GM12865 (cell line): ENCODE data around the gene PHTF2.

Experiments used
- DNase-seq: peaks from one replicate; pipeline ENCODE4 v3.0.0; 2010; ENCODE audit warnings: low read depth
- H3K4me3 ChIP-seq: 2 replicates; pipeline ENCODE4 v1.5.1; 2011; ENCODE audit warnings: mild to moderate bottlenecking, low read depth, low read length, control low read depth
- TF ChIP-seq, protein P1 (sequence below): IDR thresholded peaks from 2 replicates; pipeline ENCODE4 v1.5.1; 2011; ENCODE audit warnings: low read length, control low read depth, low read depth, inconsistent platforms; ENCODE audit not compliant: insufficient read depth; ENCODE audit errors: missing control alignments

PHTF2 gene

DNA sequence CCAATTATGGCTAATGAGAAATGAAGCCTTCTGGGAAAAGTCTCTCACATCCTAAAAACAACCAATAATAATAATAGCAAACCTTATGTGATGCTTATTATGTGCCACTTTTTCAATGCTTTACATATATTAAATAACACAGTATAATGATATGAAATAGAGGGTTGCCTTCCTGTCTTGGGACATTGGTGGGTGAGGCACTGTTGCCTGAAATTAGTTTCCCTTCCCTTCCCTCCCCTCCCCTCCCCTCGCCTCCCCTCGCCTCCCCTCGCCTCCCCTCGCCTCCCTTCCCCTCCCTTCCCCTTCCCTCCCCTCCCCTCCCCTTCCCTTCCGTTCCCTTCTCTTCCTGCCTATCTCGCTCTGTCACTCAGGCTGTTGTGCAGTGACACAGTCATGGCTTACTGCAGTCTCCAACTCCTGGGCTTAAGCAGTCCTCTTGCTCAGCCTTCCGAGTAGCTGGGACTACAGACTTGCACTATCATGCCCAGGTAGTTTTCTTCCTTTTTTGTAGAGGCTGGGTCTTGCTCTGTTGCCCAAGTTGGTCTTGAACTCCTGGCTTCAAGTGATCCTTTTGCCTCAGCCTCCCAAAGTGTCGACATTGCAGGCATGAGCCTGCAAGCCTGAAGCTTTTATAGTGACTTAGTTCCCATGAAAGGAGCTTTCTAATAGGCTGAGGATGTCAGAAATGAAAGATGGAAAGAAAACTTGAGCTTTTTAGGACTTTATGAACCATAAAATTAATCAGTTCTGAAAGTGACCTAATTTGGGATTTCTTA, 47.9 kb downstream of the PHTF2 start:
- TF ChIP-seq, protein P1, sequence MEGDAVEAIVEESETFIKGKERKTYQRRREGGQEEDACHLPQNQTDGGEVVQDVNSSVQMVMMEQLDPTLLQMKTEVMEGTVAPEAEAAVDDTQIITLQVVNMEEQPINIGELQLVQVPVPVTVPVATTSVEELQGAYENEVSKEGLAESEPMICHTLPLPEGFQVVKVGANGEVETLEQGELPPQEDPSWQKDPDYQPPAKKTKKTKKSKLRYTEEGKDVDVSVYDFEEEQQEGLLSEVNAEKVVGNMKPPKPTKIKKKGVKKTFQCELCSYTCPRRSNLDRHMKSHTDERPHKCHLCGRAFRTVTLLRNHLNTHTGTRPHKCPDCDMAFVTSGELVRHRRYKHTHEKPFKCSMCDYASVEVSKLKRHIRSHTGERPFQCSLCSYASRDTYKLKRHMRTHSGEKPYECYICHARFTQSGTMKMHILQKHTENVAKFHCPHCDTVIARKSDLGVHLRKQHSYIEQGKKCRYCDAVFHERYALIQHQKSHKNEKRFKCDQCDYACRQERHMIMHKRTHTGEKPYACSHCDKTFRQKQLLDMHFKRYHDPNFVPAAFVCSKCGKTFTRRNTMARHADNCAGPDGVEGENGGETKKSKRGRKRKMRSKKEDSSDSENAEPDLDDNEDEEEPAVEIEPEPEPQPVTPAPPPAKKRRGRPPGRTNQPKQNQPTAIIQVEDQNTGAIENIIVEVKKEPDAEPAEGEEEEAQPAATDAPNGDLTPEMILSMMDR = no peak
- no peak overlapping the region for H3K4me3 ChIP-seq
- DNase-seq = no peak

GRCh38 chr7:77855371-77856083, 57.0 kb downstream of the PHTF2 start:
- TF ChIP-seq, protein P1 = no peak
- no peak for DNase-seq
- H3K4me3 ChIP-seq = no peak overlapping the region

GRCh38 chr7:77858278-77858677, 59.7 kb downstream of the PHTF2 start:
- peak; percentile 44 for DNase-seq
- no peak overlapping the region for H3K4me3 ChIP-seq
- TF ChIP-seq, protein P1 = no peak

DNA sequence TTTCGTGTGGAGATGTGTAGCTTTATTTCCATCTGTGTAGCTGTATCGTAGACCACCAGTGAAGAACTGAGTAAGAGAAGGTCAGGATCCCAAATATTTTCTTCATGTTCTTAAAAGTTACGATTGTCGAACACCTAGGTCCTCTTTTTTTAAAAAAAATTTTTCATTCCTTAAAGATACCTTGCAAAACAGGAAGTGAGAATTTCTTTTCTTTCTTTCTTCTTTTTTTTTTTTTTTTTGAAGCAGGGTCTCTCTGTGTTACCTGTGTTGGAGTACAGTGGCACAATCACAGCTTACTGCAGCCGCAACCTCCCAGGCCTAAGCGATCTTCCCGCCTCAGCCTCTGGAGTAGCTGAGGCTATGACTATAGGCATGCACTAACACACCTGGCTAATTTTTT, 60.8 kb downstream of the PHTF2 start:
- TF ChIP-seq, protein P1 = no peak
- DNase-seq = no peak
- H3K4me3 ChIP-seq = no peak overlapping the region

DNA sequence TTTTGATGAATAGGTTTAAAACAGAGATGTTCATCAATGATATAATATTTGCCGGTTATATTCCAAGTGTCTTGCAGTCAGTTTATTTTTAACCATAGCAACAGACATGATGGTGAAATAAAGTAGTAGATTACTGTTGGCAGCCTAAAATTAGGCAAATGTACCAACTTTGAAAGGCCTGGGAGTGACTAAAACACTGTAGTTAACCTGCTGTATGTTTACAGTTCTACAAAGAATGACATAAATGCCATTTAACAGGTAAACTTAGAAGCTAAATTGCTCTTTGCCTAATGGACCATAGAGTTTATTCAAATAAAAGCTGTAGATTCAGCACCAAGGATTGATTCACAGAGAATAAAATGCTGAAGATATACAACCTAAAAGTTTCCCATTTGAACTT, 64.1 kb downstream of the PHTF2 start:
- TF ChIP-seq, protein P1 = no peak
- H3K4me3 ChIP-seq = no peak overlapping the region
- no peak for DNase-seq

DNA sequence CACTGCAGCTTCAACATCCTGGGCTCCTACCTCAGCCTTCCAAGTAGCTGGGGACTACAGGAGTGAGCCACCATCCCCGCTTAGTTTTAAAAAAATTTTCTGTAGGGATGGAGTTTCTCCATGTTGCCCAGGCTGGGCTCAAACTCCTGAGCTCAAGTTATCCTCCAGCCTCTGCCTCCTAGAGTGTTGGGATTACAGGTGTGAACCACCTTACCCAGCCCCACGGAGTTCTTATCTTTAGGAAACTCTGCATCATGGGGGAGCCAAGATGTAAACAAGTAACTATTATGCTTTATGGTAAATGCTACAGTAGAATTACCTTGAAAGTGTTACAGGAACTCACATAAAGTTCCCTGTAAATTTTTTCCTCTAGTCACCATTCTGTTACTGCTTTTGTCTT, 65.3 kb downstream of the PHTF2 start:
- TF ChIP-seq, protein P1 = no peak
- DNase-seq = no peak
- H3K4me3 ChIP-seq = no peak overlapping the region
